ENCODE measurements around the gene HNF1A.

The HNF1A gene

DNA sequence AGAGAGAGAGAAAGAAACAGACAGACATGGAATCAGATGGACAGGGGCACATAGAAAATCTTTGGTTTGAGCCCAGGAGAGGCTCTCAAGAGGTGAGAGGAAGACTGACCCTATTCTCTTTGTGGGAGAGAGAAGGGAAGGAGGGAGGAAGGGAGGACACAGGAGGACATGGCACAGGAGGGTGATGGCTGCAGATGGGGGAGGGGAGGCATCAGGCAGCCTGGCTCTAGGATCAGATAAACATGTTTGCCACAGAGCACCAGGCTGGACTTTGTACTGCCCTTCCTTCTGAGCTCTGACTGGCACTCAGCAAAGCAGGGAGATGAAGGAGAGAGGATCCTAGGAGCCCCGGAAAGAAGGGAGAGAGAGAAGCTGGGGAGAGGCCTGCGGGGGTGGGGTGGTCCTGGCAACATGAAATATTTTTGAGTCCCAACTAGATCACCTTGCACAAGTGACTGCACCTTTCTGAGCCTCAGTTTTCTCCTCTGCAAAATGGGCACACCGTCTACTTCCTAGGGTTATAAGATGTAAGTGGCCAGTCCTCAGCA lies 6.1 kb downstream of the HNF1A start:
- no peak overlapping the region for H3K9ac ChIP-seq (ENCODE audit: low read depth, low read length, poor library complexity, severe bottlenecking)
- peaks cover 3% of the 10 kb centered on the region for H3K4me1 ChIP-seq (ENCODE audit: insufficient read depth, low read length, poor library complexity, severe bottlenecking)
- no peaks in the 10 kb centered on the region for H3K36me3 ChIP-seq (ENCODE audit: insufficient read depth, low read length)
- no peaks in the 10 kb centered on the region for H3K27me3 ChIP-seq (ENCODE audit: insufficient read depth, low read length, poor library complexity, severe bottlenecking)
- TF ChIP-seq, protein P1, sequence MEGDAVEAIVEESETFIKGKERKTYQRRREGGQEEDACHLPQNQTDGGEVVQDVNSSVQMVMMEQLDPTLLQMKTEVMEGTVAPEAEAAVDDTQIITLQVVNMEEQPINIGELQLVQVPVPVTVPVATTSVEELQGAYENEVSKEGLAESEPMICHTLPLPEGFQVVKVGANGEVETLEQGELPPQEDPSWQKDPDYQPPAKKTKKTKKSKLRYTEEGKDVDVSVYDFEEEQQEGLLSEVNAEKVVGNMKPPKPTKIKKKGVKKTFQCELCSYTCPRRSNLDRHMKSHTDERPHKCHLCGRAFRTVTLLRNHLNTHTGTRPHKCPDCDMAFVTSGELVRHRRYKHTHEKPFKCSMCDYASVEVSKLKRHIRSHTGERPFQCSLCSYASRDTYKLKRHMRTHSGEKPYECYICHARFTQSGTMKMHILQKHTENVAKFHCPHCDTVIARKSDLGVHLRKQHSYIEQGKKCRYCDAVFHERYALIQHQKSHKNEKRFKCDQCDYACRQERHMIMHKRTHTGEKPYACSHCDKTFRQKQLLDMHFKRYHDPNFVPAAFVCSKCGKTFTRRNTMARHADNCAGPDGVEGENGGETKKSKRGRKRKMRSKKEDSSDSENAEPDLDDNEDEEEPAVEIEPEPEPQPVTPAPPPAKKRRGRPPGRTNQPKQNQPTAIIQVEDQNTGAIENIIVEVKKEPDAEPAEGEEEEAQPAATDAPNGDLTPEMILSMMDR (conservative IDR thresholded peaks at IDR 0.05; ENCODE audit: low read length), result no peak
- TF ChIP-seq EZH2phosphoT487 (IDR thresholded peaks at IDR 0.05; ENCODE audit: borderline replicate concordance), result no peak
- no peaks in the 10 kb centered on the region for H3K9me3 ChIP-seq (ENCODE audit: insufficient read depth, low read depth, low read length)
- no peaks in the 10 kb centered on the region for H3K79me2 ChIP-seq (ENCODE audit: insufficient read depth, low read length)
- H3K4me2 ChIP-seq (ENCODE audit: low read depth, low read length, poor library complexity, severe bottlenecking), result no peak overlapping the region
- H3F3A ChIP-seq (ENCODE audit: low read depth), result no peaks in the 10 kb centered on the region
- H2AFZ ChIP-seq (ENCODE audit: low read length), result peak overlapping the region; percentile 82
- H4K20me1 ChIP-seq (ENCODE audit: insufficient read depth, low read length, poor library complexity, severe bottlenecking), result no peaks in the 10 kb centered on the region
- no peaks in the 10 kb centered on the region for H3K9me2 ChIP-seq (replicated peaks; ENCODE audit: low read depth, low read length)
- no peak overlapping the region for H3K4me3 ChIP-seq (ENCODE audit: low read length, poor library complexity, severe bottlenecking)

GRCh38 chr12:120988234-120988633 lies 9.9 kb downstream of the HNF1A start:
- Histone ChIP-seq H2AFZ (ENCODE audit: low read length) (no peak overlapping the region), H3K9me3 (ENCODE audit: insufficient read depth, low read depth, low read length) (no peaks in the 10 kb centered on the region)

DNA sequence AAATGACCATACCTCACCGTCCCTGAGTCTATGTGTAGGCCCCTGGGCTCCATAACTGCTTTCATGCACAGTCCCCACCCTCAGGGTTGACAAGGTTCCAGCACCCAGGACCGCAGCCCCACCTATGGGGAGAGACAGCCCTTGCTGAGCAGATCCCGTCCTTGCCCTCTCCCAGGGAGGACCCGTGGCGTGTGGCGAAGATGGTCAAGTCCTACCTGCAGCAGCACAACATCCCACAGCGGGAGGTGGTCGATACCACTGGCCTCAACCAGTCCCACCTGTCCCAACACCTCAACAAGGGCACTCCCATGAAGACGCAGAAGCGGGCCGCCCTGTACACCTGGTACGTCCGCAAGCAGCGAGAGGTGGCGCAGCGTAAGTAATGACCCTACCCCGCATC lies 10.3 kb downstream of the HNF1A start:
- Histone ChIP-seq H3K4me3 (ENCODE audit: low read length, poor library complexity, severe bottlenecking) (no peak overlapping the region), H3K36me3 (ENCODE audit: insufficient read depth, low read length) (no peaks in the 10 kb centered on the region), H3K4me1 (ENCODE audit: insufficient read depth, low read length, poor library complexity, severe bottlenecking) (peaks cover 3% of the 10 kb centered on the region), H3K9me3 (ENCODE audit: insufficient read depth, low read depth, low read length) (no peaks in the 10 kb centered on the region), H3F3A (ENCODE audit: low read depth) (no peaks in the 10 kb centered on the region), H3K9ac (ENCODE audit: low read depth, low read length, poor library complexity, severe bottlenecking) (no peak overlapping the region), H3K27me3 (ENCODE audit: insufficient read depth, low read length, poor library complexity, severe bottlenecking) (no peaks in the 10 kb centered on the region), H2AFZ (ENCODE audit: low read length) (no peak overlapping the region), H3K79me2 (ENCODE audit: insufficient read depth, low read length) (no peaks in the 10 kb centered on the region), H4K20me1 (ENCODE audit: insufficient read depth, low read length, poor library complexity, severe bottlenecking) (no peaks in the 10 kb centered on the region), H3K9me2 (replicated peaks; ENCODE audit: low read depth, low read length) (no peaks in the 10 kb centered on the region), H3K4me2 (ENCODE audit: low read depth, low read length, poor library complexity, severe bottlenecking) (no peak overlapping the region)
- TF ChIP-seq, protein P1 (conservative IDR thresholded peaks at IDR 0.05; ENCODE audit: low read length), result no peak
- TF ChIP-seq EZH2phosphoT487 (IDR thresholded peaks at IDR 0.05; ENCODE audit: borderline replicate concordance), result no peak

More at GRCh38 chr12:120988234-120988633, 9.9 kb downstream of the HNF1A start:
- Histone ChIP-seq H3K36me3 (ENCODE audit: insufficient read depth, low read length) (no peaks in the 10 kb centered on the region), H3K9me2 (replicated peaks; ENCODE audit: low read depth, low read length) (no peaks in the 10 kb centered on the region), H3K4me2 (ENCODE audit: low read depth, low read length, poor library complexity, severe bottlenecking) (no peak overlapping the region), H3K4me1 (ENCODE audit: insufficient read depth, low read length, poor library complexity, severe bottlenecking) (peaks cover 3% of the 10 kb centered on the region), H4K20me1 (ENCODE audit: insufficient read depth, low read length, poor library complexity, severe bottlenecking) (no peaks in the 10 kb centered on the region), H3K4me3 (ENCODE audit: low read length, poor library complexity, severe bottlenecking) (no peak overlapping the region), H3F3A (ENCODE audit: low read depth) (no peaks in the 10 kb centered on the region), H3K9ac (ENCODE audit: low read depth, low read length, poor library complexity, severe bottlenecking) (no peak overlapping the region), H3K27me3 (ENCODE audit: insufficient read depth, low read length, poor library complexity, severe bottlenecking) (no peaks in the 10 kb centered on the region), H3K79me2 (ENCODE audit: insufficient read depth, low read length) (no peaks in the 10 kb centered on the region)
- TF ChIP-seq EZH2phosphoT487 (IDR thresholded peaks at IDR 0.05; ENCODE audit: borderline replicate concordance), result no peak
- TF ChIP-seq, protein P1 (conservative IDR thresholded peaks at IDR 0.05; ENCODE audit: low read length), result no peak
